GM12878 (cell line): Measurements from ENCODE around the gene SLFN11. TPM values are rescaled to one million over a fixed set of nuclear protein-coding genes. Genes with fewer than 3 reads are reported as not detected.

Experiments used
- ATAC-seq: fragments of 200-7000 bp; cut with Tn5 transposase; 3 replicates; pipeline ENCODE4 v1.9.1; 2020; ENCODE audit warnings: mild to moderate bottlenecking, moderate library complexity
- BruUV-seq: library from RNA; stranded (reverse); fragments of 400-500 nt; replicated peaks from 2 replicates; lab custom pipeline; 2021; lab: Mats Ljungman, UMichigan
- CTCF ChIA-PET: fragments of 300-600 bp; sonication (Branson Sonifier 250); formaldehyde crosslinking; extraction: SDS; loops from one replicate; lab custom pipeline; 2021; ENCODE audit warnings: inconsistent platforms; lab: Yijun Ruan, JAX
- POLR2A ChIA-PET: fragments of 350-600 bp; formaldehyde crosslinking; extraction: SDS; loops from one replicate; lab custom pipeline; 2021; ENCODE audit warnings: inconsistent platforms; lab: Charles Lee
- RAD21 ChIA-PET: fragments of 300-600 bp; sonication (Branson Sonifier 250); formaldehyde crosslinking; loops from one replicate; lab custom pipeline; 2023; ENCODE audit warnings: antibody characterized with exemption; ENCODE audit not compliant: unreplicated experiment; lab: Charles Lee
- SMC1A ChIA-PET: fragments of 300-600 bp; sonication (Branson Sonifier 250); formaldehyde crosslinking; loops from one replicate; lab custom pipeline; 2023; ENCODE audit not compliant: unreplicated experiment, uncharacterized antibody; lab: Charles Lee
- DNase-seq: peaks from one replicate; pipeline ENCODE4 v3.0.0-alpha.2; 2011; ENCODE audit warnings: low read depth, low spot score
- FAIRE-seq: peaks from 3 replicates; lab custom pipeline; 2011; peaks lifted over from hg19 to GRCh38; lab: Jason Lieb, UNC
- H2AFZ ChIP-seq: 2 replicates; pipeline ENCODE4 v1.6.0; 2011; ENCODE audit warnings: low read depth, low read length, control low read depth; ENCODE audit not compliant: control insufficient read depth
- H3K27ac ChIP-seq: 2 replicates; pipeline ENCODE4 v1.5.1; 2011; ENCODE audit warnings: control low read depth; ENCODE audit not compliant: control insufficient read depth, insufficient read depth
- H3K27me3 ChIP-seq, 2 experiments: replicated peaks in 1 of 2; 2 replicates each; pipeline versions ENCODE4 v1.6.0 to v1.6.1; 2011; ENCODE audit warnings: low read length in 1 of 2; ENCODE audit not compliant: control insufficient read depth in 2 of 2, insufficient read depth in 2 of 2
- H3K36me3 ChIP-seq, 2 experiments: 2 replicates each; pipeline ENCODE4 v1.5.1; 2011; ENCODE audit warnings: low read length in 1 of 2; ENCODE audit not compliant: control insufficient read depth in 2 of 2, insufficient read depth in 2 of 2
- H3K4me1 ChIP-seq: 2 replicates; pipeline ENCODE4 v1.6.1; 2011; ENCODE audit warnings: mild to moderate bottlenecking, low read length, moderate library complexity, mixed read lengths; ENCODE audit not compliant: control insufficient read depth, insufficient read depth
- H3K4me2 ChIP-seq: 2 replicates; pipeline ENCODE4 v1.6.0; 2011; ENCODE audit warnings: control low read depth; ENCODE audit not compliant: control insufficient read depth, insufficient read depth
- H3K4me3 ChIP-seq: fragments of 200-600 bp; sonication (generic); 2 replicates; pipeline ENCODE4 v1.5.1; 2016
- H3K79me2 ChIP-seq: 2 replicates; pipeline ENCODE4 v1.6.0; 2011; ENCODE audit warnings: low read length; ENCODE audit not compliant: control insufficient read depth, insufficient read depth
- H3K9ac ChIP-seq: 2 replicates; pipeline ENCODE4 v1.8.0; 2011; ENCODE audit warnings: low read length, control low read depth, mixed read lengths; ENCODE audit not compliant: control insufficient read depth, insufficient read depth
- H3K9me3 ChIP-seq: replicated peaks from 3 replicates; pipeline ENCODE4 v1.5.1; 2011; ENCODE audit warnings: mild to moderate bottlenecking, low read length; ENCODE audit not compliant: control insufficient read depth, insufficient read depth
- H4K20me1 ChIP-seq: 2 replicates; pipeline ENCODE4 v1.6.0; 2011; ENCODE audit not compliant: control insufficient read depth, insufficient read depth
- ASH2L ChIP-seq: fragments of 300-600, 200-600 bp; sonication (generic); IDR thresholded peaks from 2 replicates; pipeline ENCODE4 v1.6.1; 2017; ENCODE audit warnings: low read depth, mild to moderate bottlenecking, borderline replicate concordance
- CBX3 ChIP-seq: fragments of 200-600 bp; sonication (generic); IDR thresholded peaks from 2 replicates; pipeline ENCODE4 v1.6.1; 2016; ENCODE audit warnings: low read depth, borderline replicate concordance
- CHD1 ChIP-seq: IDR thresholded peaks from 2 replicates; pipeline ENCODE4 v1.6.1; 2012; ENCODE audit warnings: low read depth, low read length, improper control_type of control experiment
- CHD2 ChIP-seq: IDR thresholded peaks from 2 replicates; pipeline ENCODE4 v1.6.1; 2011; ENCODE audit warnings: low read depth, low read length, improper control_type of control experiment, borderline replicate concordance
- HSF1 ChIP-seq: fragments of 150-350 bp; IDR thresholded peaks from 2 replicates; pipeline ENCODE4 v1.6.1; 2014; ENCODE audit warnings: mild to moderate bottlenecking, low read depth, low read length
- NR2C2 ChIP-seq: IDR thresholded peaks from 2 replicates; pipeline ENCODE4 v1.6.1; 2011; ENCODE audit warnings: borderline replicate concordance, low read depth; ENCODE audit not compliant: control insufficient read depth, insufficient read length
- REST ChIP-seq: IDR thresholded peaks from 2 replicates; pipeline ENCODE4 v1.6.1; 2012; ENCODE audit warnings: mild to moderate bottlenecking, low read depth, low read length
- ZBTB4 ChIP-seq: fragments of 450-650 bp; formaldehyde crosslinking; IDR thresholded peaks from 2 replicates; pipeline ENCODE4 v1.4.0; 2022; ENCODE audit warnings: mild to moderate bottlenecking, moderate library complexity
- WGBS: methylation state at CpG from one replicate; pipeline ENCODE4 v1.1.6; 2016; ENCODE audit warnings: low lambda C conversion rate; ENCODE audit not compliant: insufficient replicate concordance, insufficient coverage; ENCODE audit errors: missing lambda C conversion rate; 5-methylcytosine and 5-hydroxymethylcytosine counted together
- in situ Hi-C: fragments of 300-500 bp; cut with MboI; formaldehyde crosslinking; loops from 9 replicates; pipeline ENCODE4 v1.14.3; 2018; ENCODE audit warnings: mixed read lengths
- intact Hi-C: fragments of 100-400 bp; cut with micrococcal nuclease; formaldehyde crosslinking; loops from one replicate; pipeline ENCODE4 v1.14.2; 2022; ENCODE audit not compliant: unreplicated experiment
- polyA plus RNA-seq, 11 experiments: library from polyadenylated mRNA; depleted of rRNA in 4 of 11; unstranded in 6 of 11; stranded (reverse) in 5 of 11; fragments of >200 nt; fragmentation: Nextera tagmentation in 4 of 11; fragmentation: Illumina TruSeq in 1 of 11; extraction: Ambion mirVana in 4 of 11; extraction: Trizol in 1 of 11; gene quantifications; 1 replicate in 1 of 11; 2 replicates in 10 of 11; pipeline versions ENCODE4 v1.2.1 to v1.2.3, GENCODE V29; 2011 to 2016; ENCODE audit warnings: inconsistent platforms in 2 of 11, missing spikeins in 2 of 11, low read depth in 1 of 11
- total RNA-seq, 4 experiments: library from RNA; depleted of rRNA in 3 of 4; stranded (reverse); fragments of >200 nt in 3 of 4; fragmentation: Illumina TruSeq in 1 of 4; extraction: Trizol in 1 of 4; gene quantifications; 2 replicates each; pipeline versions ENCODE4 v1.2.1 to v1.2.3, GENCODE V29; 2013 to 2021
- TF ChIP-seq, protein P1 (sequence below): fragments of 450-650 bp; IDR thresholded peaks from 2 replicates; pipeline ENCODE4 v1.6.1; 2018; ENCODE audit warnings: mild to moderate bottlenecking, low read depth, moderate library complexity; ENCODE audit not compliant: partially characterized antibody

The SLFN11 gene
- total and polyA plus RNA-seq, 10 of the 15 experiments (the other 5 are each of a cell fraction or from before 2014, with no cell fraction given): 2.1 to 38.9 (median 30.6) TPM

- TF ChIP-seq CBX3: no peak
- no peak for TF ChIP-seq CHD1
- TF ChIP-seq, protein P1, sequence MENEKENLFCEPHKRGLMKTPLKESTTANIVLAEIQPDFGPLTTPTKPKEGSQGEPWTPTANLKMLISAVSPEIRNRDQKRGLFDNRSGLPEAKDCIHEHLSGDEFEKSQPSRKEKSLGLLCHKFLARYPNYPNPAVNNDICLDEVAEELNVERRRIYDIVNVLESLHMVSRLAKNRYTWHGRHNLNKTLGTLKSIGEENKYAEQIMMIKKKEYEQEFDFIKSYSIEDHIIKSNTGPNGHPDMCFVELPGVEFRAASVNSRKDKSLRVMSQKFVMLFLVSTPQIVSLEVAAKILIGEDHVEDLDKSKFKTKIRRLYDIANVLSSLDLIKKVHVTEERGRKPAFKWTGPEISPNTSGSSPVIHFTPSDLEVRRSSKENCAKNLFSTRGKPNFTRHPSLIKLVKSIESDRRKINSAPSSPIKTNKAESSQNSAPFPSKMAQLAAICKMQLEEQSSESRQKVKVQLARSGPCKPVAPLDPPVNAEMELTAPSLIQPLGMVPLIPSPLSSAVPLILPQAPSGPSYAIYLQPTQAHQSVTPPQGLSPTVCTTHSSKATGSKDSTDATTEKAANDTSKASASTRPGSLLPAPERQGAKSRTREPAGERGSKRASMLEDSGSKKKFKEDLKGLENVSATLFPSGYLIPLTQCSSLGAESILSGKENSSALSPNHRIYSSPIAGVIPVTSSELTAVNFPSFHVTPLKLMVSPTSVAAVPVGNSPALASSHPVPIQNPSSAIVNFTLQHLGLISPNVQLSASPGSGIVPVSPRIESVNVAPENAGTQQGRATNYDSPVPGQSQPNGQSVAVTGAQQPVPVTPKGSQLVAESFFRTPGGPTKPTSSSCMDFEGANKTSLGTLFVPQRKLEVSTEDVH: no peak
- no peak for TF ChIP-seq HSF1
- TF ChIP-seq REST: no peak
- TF ChIP-seq ZBTB4 (CRISPR knock-in tag): no peak
- TF ChIP-seq ASH2L: no peak
- TF ChIP-seq CHD2: no peak
- TF ChIP-seq NR2C2: no peak
- ATAC-seq (no peak), FAIRE-seq (no peak), DNase-seq (no peak)
- Histone ChIP-seq H3K9ac (no peak overlapping the region), H3K4me2 (no peak overlapping the region), H3K27me3 (peaks cover 0 to 9% of the 10 kb centered on the region in 2 experiments; a peak in 3 of 4 replicates), H3K4me3 (no peak overlapping the region), H2AFZ (no peak overlapping the region), H4K20me1 (no peaks in the 10 kb centered on the region), H3K4me1 (peaks cover 3% of the 10 kb centered on the region; the same call in 1 of the 2 replicates), H3K36me3 (no peaks in the 10 kb centered on the region), H3K9me3 (no peaks in the 10 kb centered on the region; the same call in 2 of the 3 replicates), H3K79me2 (no peaks in the 10 kb centered on the region), H3K27ac (no peak overlapping the region)
- no TSS peak for BruUV-seq
- intact Hi-C loops: no loop called here
- ChIA-PET POLR2A (interaction anchor here (1.1 kb wide), 2 partner anchors 9 to 159 kb away, joined by 3 to 4 read pairs; no protein-coding TSS in a partner anchor), CTCF (no interaction called here), RAD21 (interaction anchor here (0.5 to 3.5 kb wide), 2 partner anchors 72 to 159 kb away, joined by 3 to 19 read pairs; partner anchors contain the start of gene SLFN13), SMC1A (interaction anchor here (1.1 to 2.6 kb wide), 3 partner anchors 29 to 71 kb away, joined by 3 to 10 read pairs (median 5); partner anchors contain the start of gene SLFN13)
- in situ Hi-C loops: no loop called here
- WGBS: 0% methylated on average over 1 of the region's 1 CpG
Observed at GRCh38 chr17:35376245-35376644, 2.8 kb upstream of the SLFN11 start.
